A204.1 (cell line): ENCODE data around the gene MUC5B.
"Not testable (repeated sequence)": the region's sequence is repeated elsewhere in the genome, so short reads cannot be mapped to it uniquely, and the experiment has no call there.

ENCODE experiments used
- FAIRE-seq: peaks from 2 replicates; lab custom pipeline; 2012; peaks lifted over from hg19 to GRCh38; lab: Jason Lieb, UNC

The MUC5B gene

GRCh38 chr11:1189816-1190215 is 33.0 kb upstream of the MUC5B start:
- not testable (repeated sequence) for FAIRE-seq

- not testable (repeated sequence) for FAIRE-seq
These were observed 30.9 kb upstream of the MUC5B start for GRCh38 chr11:1191786-1192470.

GRCh38 chr11:1192741-1193325 is 30.0 kb upstream of the MUC5B start:
- FAIRE-seq = no peak

- FAIRE-seq = no peak
These were observed 29.3 kb upstream of the MUC5B start for GRCh38 chr11:1193326-1194230.

- no peak for FAIRE-seq
These were observed 28.5 kb upstream of the MUC5B start for GRCh38 chr11:1194231-1194976.

- no peak for FAIRE-seq
These were observed 27.7 kb upstream of the MUC5B start for GRCh38 chr11:1194977-1195681.

GRCh38 chr11:1195682-1196515 is 27.0 kb upstream of the MUC5B start:
- FAIRE-seq = no peak

- FAIRE-seq = no peak
These were observed 26.1 kb upstream of the MUC5B start for GRCh38 chr11:1196516-1197391.

GRCh38 chr11:1197431-1197885 is 25.4 kb upstream of the MUC5B start:
- FAIRE-seq = no peak

GRCh38 chr11:1197886-1198560 is 24.8 kb upstream of the MUC5B start:
- FAIRE-seq = no peak

- FAIRE-seq = no peak
These were observed 24.2 kb upstream of the MUC5B start for GRCh38 chr11:1198561-1199240.

GRCh38 chr11:1199241-1199750 is 23.6 kb upstream of the MUC5B start:
- no peak for FAIRE-seq

GRCh38 chr11:1199751-1200610 is 22.9 kb upstream of the MUC5B start:
- no peak for FAIRE-seq

- no peak for FAIRE-seq
These were observed 22.2 kb upstream of the MUC5B start for GRCh38 chr11:1200611-1201191.

- FAIRE-seq = no peak
These were observed 21.3 kb upstream of the MUC5B start for GRCh38 chr11:1201395-1202153.

- FAIRE-seq = no peak
These were observed 20.6 kb upstream of the MUC5B start for GRCh38 chr11:1202154-1202775.
